Activated CD4-positive, alpha-beta T cell treated with anti-CD3 and anti-CD28 coated beads, Interleukin-2, amount 10 ng/mL, durations not matched to agents 24 days and 14 days (primary cell): ENCODE data around the gene PLAC9. TPM values are rescaled to one million over a fixed set of nuclear protein-coding genes. Genes with fewer than 3 reads are reported as not detected.
A peak's percentile ranks its signal among the peaks of the same experiment; 100 is the strongest.

Experiments used
- DNase-seq: peaks from one replicate; pipeline ENCODE4 v3.0.0; 2022
- H3K27ac Mint-ChIP-seq: one replicate; pipeline ENCODE4 v1.8.0; 2022; ENCODE audit warnings: mild to moderate bottlenecking, mixed read lengths
- H3K27me3 Mint-ChIP-seq: one replicate; pipeline ENCODE4 v1.8.0; 2022; ENCODE audit warnings: mixed read lengths
- H3K36me3 Mint-ChIP-seq: one replicate; pipeline ENCODE4 v1.8.0; 2022; ENCODE audit warnings: low read depth, mild to moderate bottlenecking, mixed read lengths
- H3K4me1 Mint-ChIP-seq: one replicate; pipeline ENCODE4 v1.8.0; 2021; ENCODE audit warnings: mixed read lengths
- H3K4me3 Mint-ChIP-seq: one replicate; pipeline ENCODE4 v1.8.0; 2022; ENCODE audit warnings: mild to moderate bottlenecking, moderate library complexity, mixed read lengths
- H3K9me3 Mint-ChIP-seq: one replicate; pipeline ENCODE4 v1.8.0; 2021; ENCODE audit warnings: mixed read lengths
- intact Hi-C: fragments of 100-400 bp; cut with micrococcal nuclease; formaldehyde crosslinking; loops from one replicate; pipeline ENCODE4 v1.15.1; 2023
- total RNA-seq: library from RNA; stranded (reverse); gene quantifications from 2 replicates; pipeline ENCODE4 v1.2.3, GENCODE V29; 2022

PLAC9 gene
- total RNA-seq, 1 donor from 2014 or later: not detected

DNA sequence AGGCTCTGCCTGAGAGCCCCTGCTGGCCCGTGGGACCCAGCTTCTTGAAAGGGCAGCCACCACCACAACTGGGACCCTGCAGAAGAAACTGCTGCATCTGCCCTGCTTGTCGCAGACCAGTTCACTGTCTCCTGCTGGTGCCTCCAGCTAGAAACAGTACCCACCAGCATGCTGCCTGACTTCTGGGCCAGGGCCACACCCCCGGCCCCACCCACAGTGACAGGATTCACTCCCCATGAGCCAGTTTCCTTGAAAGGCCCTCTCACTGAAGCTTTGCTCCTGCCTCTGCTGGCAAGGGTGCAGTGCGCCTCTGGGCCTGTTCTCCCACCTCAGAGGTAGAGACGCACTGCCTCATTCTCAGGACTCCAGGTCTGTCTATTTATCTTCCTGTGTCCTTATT is 40.4 kb downstream of the PLAC9 start:
- Mint-ChIP-seq H3K27me3 (no peaks in the 10 kb centered on the region), H3K4me1 (peaks cover 6% of the 10 kb centered on the region), H3K9me3 (no peaks in the 10 kb centered on the region), H3K36me3 (peaks cover 15% of the 10 kb centered on the region), H3K4me3 (no peak overlapping the region), H3K27ac (no peak overlapping the region)
- intact Hi-C loops: no loop called here
- DNase-seq: no peak

DNA sequence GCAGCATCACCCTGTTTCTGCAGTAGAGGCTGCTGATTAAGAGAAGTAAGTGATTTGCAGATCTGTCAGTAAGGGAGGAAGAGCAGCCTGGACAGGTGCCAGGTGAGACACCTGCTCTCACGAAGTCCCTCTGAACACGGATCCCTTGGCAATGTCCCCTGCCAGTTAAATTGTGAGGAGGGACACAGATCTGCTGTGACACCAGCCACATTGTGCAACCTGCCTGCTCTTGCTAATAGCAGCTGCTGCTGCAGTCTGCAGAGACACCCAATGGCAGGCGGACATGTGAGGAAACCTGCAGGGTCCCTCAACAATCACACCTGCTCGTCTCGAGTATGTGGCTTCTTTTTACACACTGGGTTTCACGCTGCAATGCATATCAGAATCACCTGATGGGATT is 40.9 kb downstream of the PLAC9 start:
- intact Hi-C loops: no loop called here
- no peak overlapping the region for H3K4me3 Mint-ChIP-seq
- H3K27ac Mint-ChIP-seq: no peak overlapping the region

GRCh38 chr10:80174641-80175395 is 42.3 kb downstream of the PLAC9 start:
- intact Hi-C loops: no loop called here
- no peak overlapping the region for H3K27ac Mint-ChIP-seq
- no peaks in the 10 kb centered on the region for H3K27me3 Mint-ChIP-seq
- no peak for DNase-seq
- peaks cover 19% of the 10 kb centered on the region for H3K4me1 Mint-ChIP-seq
- peaks cover 13% of the 10 kb centered on the region for H3K36me3 Mint-ChIP-seq
- H3K9me3 Mint-ChIP-seq: no peaks in the 10 kb centered on the region
- no peak overlapping the region for H3K4me3 Mint-ChIP-seq

More for the DNA sequence above, 40.9 kb downstream of the PLAC9 start:
- peaks cover 14% of the 10 kb centered on the region for H3K36me3 Mint-ChIP-seq
- H3K4me1 Mint-ChIP-seq: peaks cover 10% of the 10 kb centered on the region
- H3K27me3 Mint-ChIP-seq: no peaks in the 10 kb centered on the region
- no peaks in the 10 kb centered on the region for H3K9me3 Mint-ChIP-seq
- DNase-seq: no peak

DNA sequence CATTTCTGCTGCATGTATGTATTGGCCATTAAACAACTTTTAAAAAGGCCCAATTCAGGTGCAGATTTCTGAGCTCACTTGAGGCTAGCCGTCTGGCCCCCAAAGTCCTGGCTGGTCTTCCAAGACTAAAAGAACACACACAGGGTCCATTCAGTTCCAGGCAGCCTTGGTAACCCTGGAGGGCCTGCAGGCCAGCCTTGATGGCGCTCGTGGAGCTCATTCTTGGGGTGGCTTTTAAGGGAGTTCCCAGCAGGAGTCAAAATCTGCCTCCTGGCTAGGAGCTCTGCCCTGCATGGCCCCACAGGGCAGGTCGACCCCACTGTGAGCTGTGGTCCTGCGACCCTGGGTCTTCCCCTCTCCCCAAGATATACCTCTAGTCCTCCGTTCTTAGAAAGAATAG is 44.0 kb downstream of the PLAC9 start:
- intact Hi-C loops: no loop called here
- Mint-ChIP-seq H3K27ac (no peak overlapping the region), H3K9me3 (no peaks in the 10 kb centered on the region), H3K4me1 (peaks cover 21% of the 10 kb centered on the region), H3K27me3 (no peaks in the 10 kb centered on the region), H3K4me3 (no peak overlapping the region), H3K36me3 (peaks cover 13% of the 10 kb centered on the region)
- DNase-seq: no peak

- peaks cover 12% of the 10 kb centered on the region for H3K36me3 Mint-ChIP-seq
- H3K4me1 Mint-ChIP-seq: peaks cover 26% of the 10 kb centered on the region
- H3K27me3 Mint-ChIP-seq: no peaks in the 10 kb centered on the region
- no peak overlapping the region for H3K4me3 Mint-ChIP-seq
- no peak for DNase-seq
- intact Hi-C loops: no loop called here
- H3K9me3 Mint-ChIP-seq: no peaks in the 10 kb centered on the region
- peak overlapping the region; percentile 45 for H3K27ac Mint-ChIP-seq
These were observed 45.5 kb downstream of the PLAC9 start for GRCh38 chr10:80177781-80178636.

- no peaks in the 10 kb centered on the region for H3K9me3 Mint-ChIP-seq
- peak overlapping the region; percentile 52 for H3K27ac Mint-ChIP-seq
- H3K36me3 Mint-ChIP-seq: peaks cover 21% of the 10 kb centered on the region
- peaks cover 59% of the 10 kb centered on the region for H3K4me1 Mint-ChIP-seq
- intact Hi-C loops: no loop called here
- no peak for DNase-seq
- H3K4me3 Mint-ChIP-seq: no peak overlapping the region
- H3K27me3 Mint-ChIP-seq: no peaks in the 10 kb centered on the region
These were observed 50.5 kb downstream of the PLAC9 start for GRCh38 chr10:80182986-80183385.

DNA sequence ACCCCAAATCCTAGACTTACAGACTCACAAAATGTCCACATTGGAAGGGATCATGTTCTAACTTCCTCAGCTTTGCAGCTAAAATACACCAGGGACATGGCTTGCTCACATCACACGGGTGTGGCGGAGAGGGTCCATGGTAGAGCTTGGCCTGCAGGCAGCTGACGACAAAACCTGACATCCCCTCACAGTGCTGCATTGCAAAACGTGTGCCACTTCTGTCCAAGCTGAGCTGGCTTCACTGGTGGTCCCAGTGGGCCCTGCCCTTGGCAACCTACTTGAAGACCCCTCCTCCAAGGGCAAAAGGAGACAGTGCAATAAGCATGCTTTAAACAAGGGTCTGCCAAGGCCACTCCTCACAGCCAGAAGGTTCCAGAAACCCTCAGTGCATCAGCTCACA is 50.9 kb downstream of the PLAC9 start:
- DNase-seq: no peak
- Mint-ChIP-seq H3K9me3 (no peaks in the 10 kb centered on the region), H3K4me1 (peaks cover 59% of the 10 kb centered on the region), H3K36me3 (peaks cover 21% of the 10 kb centered on the region), H3K4me3 (no peak overlapping the region), H3K27me3 (no peaks in the 10 kb centered on the region), H3K27ac (peak overlapping the region; percentile 27)
- intact Hi-C loops: no loop called here

- Mint-ChIP-seq H3K36me3 (peaks cover 20% of the 10 kb centered on the region), H3K27ac (peak overlapping the region; percentile 55)
These were observed 51.8 kb downstream of the PLAC9 start for GRCh38 chr10:80184291-80184690.

DNA sequence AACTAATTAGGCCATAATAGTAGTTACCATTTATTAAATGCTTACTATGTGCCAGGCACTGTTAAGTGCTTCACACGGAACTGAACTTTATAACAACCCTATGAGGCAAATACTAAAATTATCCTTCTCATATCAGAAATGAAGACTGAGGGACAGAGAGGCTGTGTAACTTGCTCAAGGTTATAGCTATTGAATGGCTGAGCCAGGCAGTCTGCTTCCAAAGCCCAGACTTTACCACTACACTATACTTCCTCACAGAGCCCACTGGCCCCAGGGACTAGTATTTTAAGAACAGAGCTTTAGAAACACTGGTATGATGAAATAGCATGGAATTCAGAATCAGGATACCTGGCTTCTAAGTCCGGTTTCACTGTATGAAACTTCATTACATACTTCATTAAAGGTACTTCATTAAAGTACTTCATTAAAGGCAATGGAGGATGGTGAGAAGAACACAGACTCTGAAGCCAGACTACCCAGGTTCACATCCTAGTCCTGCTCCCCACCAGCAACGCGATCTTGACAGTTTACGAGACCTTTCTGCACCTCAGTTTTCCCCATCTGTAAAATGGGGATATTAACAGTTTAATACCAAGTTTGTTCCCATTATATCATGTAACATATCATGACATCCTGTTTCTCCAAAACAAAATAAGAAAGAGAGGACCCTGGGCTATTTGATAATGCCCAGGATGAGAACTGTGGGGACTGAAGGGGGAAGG is 53.2 kb downstream of the PLAC9 start:
- intact Hi-C loops: loop anchor here (5.0 kb wide), 2 partner anchors 37 to 108 kb away; partner anchors contain the start of gene TMEM254

More at GRCh38 chr10:80184291-80184690, 51.8 kb downstream of the PLAC9 start:
- no peak overlapping the region for H3K4me3 Mint-ChIP-seq
- H3K4me1 Mint-ChIP-seq: peaks cover 62% of the 10 kb centered on the region
- intact Hi-C loops: no loop called here
- no peaks in the 10 kb centered on the region for H3K27me3 Mint-ChIP-seq
- no peaks in the 10 kb centered on the region for H3K9me3 Mint-ChIP-seq
- no peak for DNase-seq

GRCh38 chr10:80186364-80187012 is 54.0 kb downstream of the PLAC9 start:
- Mint-ChIP-seq H3K27me3 (no peaks in the 10 kb centered on the region), H3K36me3 (peaks cover 18% of the 10 kb centered on the region), H3K27ac (peak overlapping the region; percentile 89), H3K9me3 (no peaks in the 10 kb centered on the region), H3K4me1 (peaks cover 66% of the 10 kb centered on the region), H3K4me3 (peak overlapping the region; percentile 76)
- intact Hi-C loops: loop anchor here (5.0 kb wide), 2 partner anchors 36 to 109 kb away; partner anchors contain the start of gene TMEM254
- DNase-seq: peak; percentile 79

More for the DNA sequence above, 53.2 kb downstream of the PLAC9 start:
- no peaks in the 10 kb centered on the region for H3K27me3 Mint-ChIP-seq
- peaks cover 63% of the 10 kb centered on the region for H3K4me1 Mint-ChIP-seq
- no peak for DNase-seq
- no peaks in the 10 kb centered on the region for H3K9me3 Mint-ChIP-seq
- H3K4me3 Mint-ChIP-seq: no peak overlapping the region
- H3K36me3 Mint-ChIP-seq: peaks cover 17% of the 10 kb centered on the region
- H3K27ac Mint-ChIP-seq: peak overlapping the region; percentile 89

GRCh38 chr10:80187060-80187459 is 54.5 kb downstream of the PLAC9 start:
- Mint-ChIP-seq H3K27me3 (no peaks in the 10 kb centered on the region), H3K27ac (peak overlapping the region; percentile 89), H3K9me3 (no peaks in the 10 kb centered on the region), H3K4me3 (peak overlapping the region; percentile 76), H3K4me1 (peaks cover 69% of the 10 kb centered on the region), H3K36me3 (peaks cover 17% of the 10 kb centered on the region)
- intact Hi-C loops: loop anchor here (5.0 kb wide), 2 partner anchors 35 to 110 kb away; partner anchors contain the start of gene TMEM254
- no peak for DNase-seq

DNA sequence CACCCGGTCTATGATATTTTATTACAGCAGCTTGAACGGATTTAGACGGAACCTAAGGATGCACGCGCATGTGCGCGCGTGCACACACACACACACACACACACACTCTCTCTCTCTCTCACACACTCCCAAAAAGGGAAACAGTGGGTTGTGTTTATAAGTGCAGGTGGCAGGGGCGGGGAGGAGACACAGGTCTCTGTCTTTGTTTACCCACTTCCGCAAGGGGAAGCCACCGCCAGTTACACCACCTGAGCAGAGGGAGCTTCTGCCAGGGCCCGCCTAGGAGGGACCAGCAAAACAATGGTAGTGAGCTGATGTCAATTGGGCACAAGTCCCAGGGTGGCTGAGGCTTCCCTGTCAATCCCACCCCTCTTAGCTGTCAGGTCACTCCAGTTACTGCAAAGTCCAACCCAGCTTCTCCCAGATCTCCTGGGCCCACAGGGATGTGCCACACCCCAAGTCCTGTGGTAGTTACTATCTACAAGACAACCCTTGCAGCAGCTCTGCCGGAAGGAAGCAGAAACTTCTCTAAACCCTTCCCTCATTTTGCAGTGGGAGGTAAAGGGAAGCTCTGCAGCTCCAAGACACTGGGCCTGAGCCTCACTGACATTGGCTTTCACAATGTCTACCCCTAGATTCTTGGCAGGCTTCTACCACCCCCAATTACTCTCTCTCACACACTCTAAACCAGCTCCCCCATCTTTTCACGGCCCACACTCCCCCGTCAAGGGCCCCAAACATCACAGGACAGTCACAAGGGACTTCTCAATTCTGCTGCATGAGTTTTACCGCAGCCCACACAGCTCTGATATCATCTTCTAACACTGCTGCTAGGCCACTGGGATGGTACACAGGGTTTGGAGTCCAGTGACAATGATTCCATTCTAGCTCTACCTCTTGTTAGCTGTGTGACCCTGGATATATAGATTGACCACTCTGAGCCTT is 55.2 kb downstream of the PLAC9 start:
- no peaks in the 10 kb centered on the region for H3K27me3 Mint-ChIP-seq
- DNase-seq: peak; percentile 94
- no peaks in the 10 kb centered on the region for H3K9me3 Mint-ChIP-seq
- peaks cover 71% of the 10 kb centered on the region for H3K4me1 Mint-ChIP-seq
- peak overlapping the region; percentile 89 for H3K27ac Mint-ChIP-seq
- intact Hi-C loops: loop anchor here (1.0 to 5.0 kb wide), 4 partner anchors 9 to 110 kb away; partner anchors contain the start of gene TMEM254
- peaks cover 22% of the 10 kb centered on the region for H3K36me3 Mint-ChIP-seq
- H3K4me3 Mint-ChIP-seq: peak overlapping the region; percentile 76
